HEK293 (cell line): ENCODE results near the gene IL3.

Source experiments
- CTCF ChIP-seq: fragments of 450-650 bp; formaldehyde crosslinking; IDR thresholded peaks from 2 replicates; pipeline ENCODE4 v1.5.1; 2016; ENCODE audit warnings: missing biosample characterization, missing genetic modification characterization
- ELK4 ChIP-seq: IDR thresholded peaks from 2 replicates; pipeline ENCODE4 v1.6.1; 2011; ENCODE audit warnings: mild to moderate bottlenecking, low read depth, low read length, borderline replicate concordance
- PRDM1 ChIP-seq: fragments of 450-650 bp; formaldehyde crosslinking; IDR thresholded peaks from 2 replicates; pipeline ENCODE4; 2016; ENCODE audit warnings: missing biosample characterization, missing genetic modification characterization
- REST ChIP-seq: fragments of 450-650 bp; formaldehyde crosslinking; IDR thresholded peaks from 2 replicates; pipeline ENCODE4 v1.5.1; 2016; ENCODE audit warnings: missing biosample characterization, missing genetic modification characterization
- ZBTB49 ChIP-seq: fragments of 450-650 bp; formaldehyde crosslinking; IDR thresholded peaks from 2 replicates; pipeline ENCODE4 v1.5.1; 2016; ENCODE audit warnings: missing biosample characterization, missing genetic modification characterization, low read depth
- ZBTB8A ChIP-seq: fragments of 450-650 bp; formaldehyde crosslinking; IDR thresholded peaks from 2 replicates; pipeline ENCODE4 v1.5.1; 2016; ENCODE audit warnings: missing biosample characterization, missing genetic modification characterization
- ZEB2 ChIP-seq: fragments of 450-650 bp; formaldehyde crosslinking; IDR thresholded peaks from 2 replicates; pipeline ENCODE4 v1.5.1; 2016; ENCODE audit warnings: missing biosample characterization, missing genetic modification characterization
- ZNF24 ChIP-seq: fragments of 450-650 bp; formaldehyde crosslinking; IDR thresholded peaks from 2 replicates; pipeline ENCODE4 v1.5.1; 2016; ENCODE audit warnings: missing biosample characterization, missing genetic modification characterization
- ZNF416 ChIP-seq: fragments of 450-650 bp; formaldehyde crosslinking; IDR thresholded peaks from 2 replicates; pipeline ENCODE4 v1.5.1; 2016; ENCODE audit warnings: missing biosample characterization, missing genetic modification characterization
- ZXDB ChIP-seq: fragments of 450-650 bp; formaldehyde crosslinking; IDR thresholded peaks from 2 replicates; pipeline ENCODE4 v1.5.1; 2016; ENCODE audit warnings: missing biosample characterization, missing genetic modification characterization

- no peak for TF ChIP-seq PRDM1
- no peak for TF ChIP-seq ZBTB8A
- TF ChIP-seq ZEB2 (tag by site-specific recombination), result no peak
- no peak for TF ChIP-seq CTCF (tag by site-specific recombination)
- TF ChIP-seq ZNF24, result no peak
- no peak for TF ChIP-seq REST (tag by site-specific recombination)
- TF ChIP-seq ZXDB (tag by site-specific recombination), result no peak
- no peak for TF ChIP-seq ZBTB49 (tag by site-specific recombination)
- TF ChIP-seq ZNF416 (tag by site-specific recombination), result no peak
- no peak for TF ChIP-seq ELK4
These were observed 10.2 kb downstream of the IL3 start for GRCh38 chr5:132070460-132071337.
